Spinal cord (tissue), 10 donors: ENCODE measurements around the gene CLEC16A. TPM values are rescaled to one million over a fixed set of nuclear protein-coding genes. Genes with fewer than 3 reads are reported as not detected.

Experiments used
- DNase-seq, 6 donors: peaks; one replicate each; pipeline versions ENCODE4 v3.0.0 to v3.0.0-alpha.2; 2013 to 2015; ENCODE audit warnings: low spot score in 6 of 6, low read depth in 4 of 6
- H3K27ac ChIP-seq: one replicate; pipeline ENCODE4 v1.5.1; 2013; ENCODE audit warnings: low read depth, low read length, control low read depth
- H3K27me3 ChIP-seq: one replicate; pipeline ENCODE4 v1.6.1; 2013; ENCODE audit warnings: low read length; ENCODE audit not compliant: control insufficient read depth, insufficient read depth
- H3K36me3 ChIP-seq: one replicate; pipeline ENCODE4 v1.6.1; 2013; ENCODE audit warnings: low read length; ENCODE audit not compliant: control insufficient read depth, insufficient read depth
- H3K4me1 ChIP-seq: one replicate; pipeline ENCODE4 v1.6.1; 2013; ENCODE audit warnings: low read length; ENCODE audit not compliant: control insufficient read depth, insufficient read depth
- H3K4me3 ChIP-seq: one replicate; pipeline ENCODE4 v1.5.1; 2013; ENCODE audit warnings: low read depth, low read length, control low read depth
- H3K9me3 ChIP-seq: one replicate; pipeline ENCODE4 v1.6.1; 2013; ENCODE audit warnings: low read length; ENCODE audit not compliant: control insufficient read depth, insufficient read depth
- WGBS: methylation state at CpG from one replicate; pipeline ENCODE4 v1.1.5; 2013; ENCODE audit warnings: missing lambda C conversion rate; ENCODE audit not compliant: insufficient coverage; 5-methylcytosine and 5-hydroxymethylcytosine counted together
- polyA plus RNA-seq, 2 donors: library from polyadenylated mRNA; unstranded; fragments of 120-200 nt; gene quantifications; one replicate each; pipeline ENCODE4 v1.2.1, GENCODE V29; 2013; ENCODE audit not compliant: insufficient read length in 2 of 2
- total RNA-seq, 2 donors: library from RNA; depleted of rRNA in 1 of 2; stranded (reverse); fragments of 120-200 nt in 1 of 2; fragments of >200 nt in 1 of 2; gene quantifications; one replicate each; pipeline versions ENCODE4 v1.2.3 to v1.2.4, GENCODE V29; 2013 to 2014
- donor health status: healthy.

The CLEC16A gene
- total and polyA plus RNA-seq, 4 donors, result 19.5 to 38.4 (median 25.1) TPM

DNA sequence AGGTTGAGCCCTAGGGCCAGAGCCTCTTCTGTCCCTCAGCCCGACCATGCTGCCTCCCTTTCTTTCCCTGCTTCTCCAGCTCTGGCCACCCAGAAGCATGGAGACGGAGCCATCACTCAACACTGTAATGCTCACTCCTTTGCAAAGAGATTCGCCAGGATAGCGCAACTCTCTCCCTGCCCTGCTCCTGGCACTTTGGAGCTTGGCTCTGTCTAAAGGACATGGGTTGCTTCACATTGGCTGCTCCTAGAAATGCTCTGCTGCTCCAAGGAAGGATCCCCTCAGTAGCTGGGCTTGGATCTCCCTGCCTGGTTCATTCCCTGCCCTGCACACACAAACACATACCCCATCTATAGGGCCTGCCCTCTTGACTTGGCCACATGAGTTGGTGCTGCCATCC lies 76.0 kb downstream of the CLEC16A start:
- DNase-seq, result no peak
- Histone ChIP-seq H3K36me3 (peaks cover 27% of the 10 kb centered on the region), H3K27me3 (no peaks in the 10 kb centered on the region), H3K4me1 (no peaks in the 10 kb centered on the region), H3K9me3 (no peaks in the 10 kb centered on the region), H3K4me3 (no peak overlapping the region), H3K27ac (no peak overlapping the region)
- 97% methylated on average over 3 of the region's 4 CpGs for WGBS

DNA sequence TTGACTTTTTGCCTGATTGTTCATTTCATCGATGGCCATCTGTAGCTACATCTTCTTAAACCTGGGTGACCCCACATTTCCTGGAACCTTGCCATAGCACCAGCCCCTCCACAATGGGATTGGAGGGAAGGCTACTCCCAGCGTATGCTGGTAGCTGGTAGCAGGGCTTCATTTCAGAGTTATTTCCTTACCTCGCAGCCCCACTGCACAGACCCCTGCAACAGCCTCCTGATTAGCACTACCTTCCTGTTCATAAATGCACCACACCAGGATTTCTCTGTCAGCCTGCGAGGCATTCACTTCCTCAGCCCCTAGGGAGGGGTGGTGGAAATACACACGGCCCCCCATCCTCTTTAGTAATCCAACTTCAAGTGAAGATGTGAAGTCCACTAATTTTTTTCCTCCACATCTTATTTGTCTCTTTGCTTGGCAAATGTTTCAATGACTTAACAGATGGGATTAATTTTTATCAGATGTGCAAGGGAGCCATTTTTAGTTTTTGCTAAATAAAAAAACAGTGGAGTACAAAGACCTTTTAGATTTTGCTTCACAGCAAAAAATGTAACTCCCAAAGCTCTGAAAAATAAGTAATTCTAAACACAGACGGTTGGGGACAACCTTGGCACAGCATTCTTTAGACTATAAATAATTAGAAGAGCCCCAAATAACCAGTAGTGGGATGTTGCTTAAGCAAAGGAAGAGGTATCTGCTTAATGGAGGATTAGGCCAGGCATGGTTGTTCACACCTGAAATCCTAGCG lies 76.6 kb downstream of the CLEC16A start:
- H3K36me3 ChIP-seq, result peaks cover 26% of the 10 kb centered on the region
- H3K4me1 ChIP-seq, result no peaks in the 10 kb centered on the region
- H3K4me3 ChIP-seq, result no peak overlapping the region
- H3K27ac ChIP-seq, result no peak overlapping the region
- DNase-seq, result peak in 1 of 6 donors; percentile 22
- H3K27me3 ChIP-seq, result no peaks in the 10 kb centered on the region
- 88% methylated on average over 2 of the region's 7 CpGs for WGBS
- no peaks in the 10 kb centered on the region for H3K9me3 ChIP-seq

DNA sequence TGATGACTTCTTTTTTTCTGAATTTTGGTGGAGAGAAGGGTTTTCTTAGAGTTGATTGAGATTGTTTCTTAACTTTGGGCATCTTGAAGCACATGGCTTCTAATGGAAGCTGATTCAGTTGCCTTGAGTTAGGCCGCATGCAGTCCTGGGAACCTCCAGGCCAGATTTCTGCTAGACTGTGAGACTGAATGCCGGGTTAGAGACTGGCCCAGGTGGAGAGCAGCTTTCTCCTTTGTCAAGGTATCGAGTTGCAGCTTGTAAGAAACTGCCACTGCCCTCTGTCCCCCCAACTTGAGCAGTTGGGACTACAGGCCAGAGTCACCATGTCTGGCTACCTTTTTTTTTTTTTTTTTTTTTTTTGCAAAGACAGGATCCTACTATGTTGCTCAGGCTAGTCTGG lies 77.6 kb downstream of the CLEC16A start:
- Histone ChIP-seq H3K4me3 (no peak overlapping the region), H3K27ac (no peak overlapping the region), H3K36me3 (peaks cover 26% of the 10 kb centered on the region), H3K9me3 (peaks cover 2% of the 10 kb centered on the region), H3K27me3 (no peaks in the 10 kb centered on the region), H3K4me1 (no peaks in the 10 kb centered on the region)
- DNase-seq, result no peak
- 80% methylated on average over 2 of the region's 3 CpGs for WGBS

DNA sequence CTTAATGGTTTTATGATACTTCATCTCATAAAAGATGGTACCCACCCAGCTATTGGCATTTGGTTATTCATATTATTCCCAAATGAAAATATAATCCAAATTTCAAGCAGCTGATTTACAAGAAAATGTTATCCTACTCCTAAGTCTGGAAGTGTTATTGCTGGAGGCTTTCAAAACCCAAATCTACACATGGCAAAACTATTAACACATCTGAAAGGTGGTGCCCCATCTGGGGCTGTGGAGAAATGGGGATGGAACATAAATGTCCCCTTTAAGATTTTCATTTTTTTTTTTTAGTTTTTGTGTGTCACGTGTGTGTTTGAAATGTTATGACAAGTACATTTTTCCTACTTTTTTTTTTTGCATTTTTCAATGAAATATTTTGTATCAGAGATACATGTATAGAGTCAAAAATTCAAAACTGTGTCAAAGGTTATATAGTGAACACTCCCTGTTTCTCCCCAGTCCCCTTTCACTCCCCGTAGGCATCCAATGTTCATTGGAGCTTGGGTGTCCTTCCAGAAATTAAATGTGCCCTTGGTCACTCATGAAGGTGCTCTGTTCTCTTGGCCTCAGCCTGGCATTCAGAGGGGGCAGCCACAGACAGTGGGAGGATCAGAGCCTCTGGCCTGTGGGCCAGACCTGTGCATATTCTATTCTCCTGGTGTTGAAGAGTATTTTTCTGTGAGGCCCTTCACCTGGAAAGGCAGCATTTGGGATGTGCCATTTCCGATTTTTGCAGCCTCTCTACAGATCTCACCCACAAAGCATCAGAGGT lies 79.1 kb downstream of the CLEC16A start:
- 100% methylated on average over 1 of the region's 3 CpGs for WGBS
- no peak for DNase-seq

DNA sequence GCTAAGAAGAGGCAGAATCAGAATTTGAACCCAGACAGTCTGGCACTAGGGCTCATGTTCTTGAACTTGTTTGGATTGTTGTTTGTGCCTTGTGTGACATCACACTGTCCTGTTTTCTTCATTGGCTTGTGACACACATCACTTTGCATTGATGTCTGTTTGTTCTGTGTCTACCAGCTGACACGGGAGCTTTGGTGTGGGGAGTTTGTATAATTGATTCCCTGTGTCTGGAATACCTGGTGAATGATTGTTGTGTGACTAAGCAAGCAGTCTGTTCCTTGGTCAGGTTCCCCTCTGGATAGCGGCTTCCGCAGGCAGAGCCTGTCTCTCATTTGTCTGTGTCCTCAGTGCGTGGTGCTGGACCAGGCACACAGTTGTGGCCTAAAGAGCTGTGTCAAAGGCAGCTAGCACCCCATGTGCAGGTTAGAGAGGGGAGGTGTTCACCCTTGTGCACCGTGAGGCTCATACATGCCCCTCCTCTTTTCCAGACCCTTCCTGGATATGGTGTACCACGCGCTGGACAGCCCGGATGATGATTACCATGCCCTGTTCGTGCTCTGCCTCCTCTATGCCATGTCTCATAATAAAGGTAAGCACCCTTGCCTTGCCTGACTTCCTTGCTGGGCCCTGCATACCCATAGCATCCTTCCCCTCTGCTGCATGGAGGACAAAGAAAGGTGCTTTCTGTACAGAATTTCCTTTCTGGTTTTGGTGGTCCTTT lies 80.1 kb downstream of the CLEC16A start:
- WGBS, result 90% methylated on average over 9 of the region's 9 CpGs

More for the DNA sequence above, 79.1 kb downstream of the CLEC16A start:
- Histone ChIP-seq H3K4me3 (no peak overlapping the region), H3K36me3 (peaks cover 26% of the 10 kb centered on the region), H3K4me1 (no peaks in the 10 kb centered on the region), H3K9me3 (peaks cover 2% of the 10 kb centered on the region), H3K27me3 (no peaks in the 10 kb centered on the region), H3K27ac (no peak overlapping the region)

DNA sequence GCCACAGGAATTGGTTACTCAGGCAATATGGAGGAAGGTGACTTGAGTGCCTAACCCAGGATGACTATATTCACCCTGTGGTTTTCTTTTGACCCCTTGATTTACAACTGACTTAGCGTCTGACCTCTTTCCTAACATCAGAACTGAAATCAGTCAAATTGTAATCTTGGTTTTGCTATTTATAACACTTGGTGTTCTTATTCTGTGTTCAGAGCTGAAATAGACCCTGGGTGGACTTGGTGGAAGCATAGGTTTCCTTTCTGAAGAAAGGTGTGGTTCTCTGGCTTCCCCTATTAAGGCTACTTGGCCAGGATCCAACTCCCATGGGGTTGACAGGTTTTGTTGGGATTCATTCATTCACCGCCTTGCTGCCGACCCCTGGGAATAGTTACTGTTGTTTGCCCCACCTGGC lies 80.8 kb downstream of the CLEC16A start:
- peaks cover 2% of the 10 kb centered on the region for H3K9me3 ChIP-seq
- H3K27ac ChIP-seq, result no peak overlapping the region
- no peak for DNase-seq
- no peaks in the 10 kb centered on the region for H3K4me1 ChIP-seq
- no peak overlapping the region for H3K4me3 ChIP-seq
- WGBS, result 100% methylated on average over 1 of the region's 3 CpGs
- no peaks in the 10 kb centered on the region for H3K27me3 ChIP-seq
- H3K36me3 ChIP-seq, result peaks cover 25% of the 10 kb centered on the region

More for the DNA sequence above, 80.1 kb downstream of the CLEC16A start:
- DNase-seq, result no peak
- no peak overlapping the region for H3K4me3 ChIP-seq
- H3K9me3 ChIP-seq, result peaks cover 2% of the 10 kb centered on the region
- H3K4me1 ChIP-seq, result no peaks in the 10 kb centered on the region
- no peak overlapping the region for H3K27ac ChIP-seq
- no peaks in the 10 kb centered on the region for H3K27me3 ChIP-seq
- peaks cover 26% of the 10 kb centered on the region for H3K36me3 ChIP-seq

DNA sequence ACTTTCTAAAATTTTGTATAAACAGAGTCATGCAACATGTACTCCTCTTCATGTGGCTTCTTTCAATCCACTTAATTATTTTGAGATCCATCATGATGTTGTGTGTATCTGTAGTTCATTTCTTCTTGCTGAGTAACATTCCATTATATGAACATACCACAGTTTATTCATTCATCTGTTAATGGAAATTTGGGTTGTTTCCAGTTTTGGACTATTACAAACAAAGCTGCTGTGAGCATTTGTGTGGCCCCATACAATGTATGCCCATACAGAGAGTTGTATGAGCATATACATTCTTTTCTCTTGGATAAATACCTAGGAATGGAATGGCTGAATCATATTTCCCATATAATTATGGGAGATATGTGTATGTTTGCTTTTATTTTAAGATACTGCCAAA lies 85.6 kb downstream of the CLEC16A start:
- no peak overlapping the region for H3K27ac ChIP-seq
- no peak overlapping the region for H3K4me3 ChIP-seq
- H3K36me3 ChIP-seq, result peaks cover 33% of the 10 kb centered on the region
- DNase-seq, result no peak
- H3K27me3 ChIP-seq, result no peaks in the 10 kb centered on the region
- H3K9me3 ChIP-seq, result peaks cover 2% of the 10 kb centered on the region
- H3K4me1 ChIP-seq, result peaks cover 4% of the 10 kb centered on the region

DNA sequence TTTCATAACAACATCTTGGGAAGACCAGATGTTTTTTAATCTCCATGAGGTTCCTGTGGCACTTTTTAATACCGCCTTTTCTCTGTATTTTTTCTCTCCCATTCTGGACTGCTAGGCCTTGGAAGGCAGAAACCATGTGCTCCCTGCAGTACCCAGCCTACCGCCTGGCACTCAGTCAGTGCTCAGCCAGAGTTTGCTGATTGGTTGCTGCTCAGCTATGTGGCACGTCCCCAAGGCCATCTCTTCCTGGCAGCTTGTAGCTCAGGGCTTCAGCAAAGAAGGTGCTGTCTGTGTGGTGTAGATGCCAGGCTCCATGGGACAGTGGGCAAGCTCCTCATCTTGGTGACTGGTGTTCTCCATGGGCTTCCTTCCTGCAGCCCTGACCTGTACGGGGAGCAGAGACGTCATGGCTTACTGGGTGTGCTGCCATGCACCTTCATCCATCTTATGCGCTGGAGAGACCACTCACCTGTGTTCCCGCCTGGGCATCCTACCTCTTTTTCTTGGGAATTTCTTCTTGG lies 86.7 kb downstream of the CLEC16A start:
- Histone ChIP-seq H3K27ac (no peak overlapping the region), H3K4me3 (no peak overlapping the region), H3K9me3 (peaks cover 2% of the 10 kb centered on the region), H3K27me3 (no peaks in the 10 kb centered on the region), H3K36me3 (peaks cover 27% of the 10 kb centered on the region), H3K4me1 (peaks cover 4% of the 10 kb centered on the region)
- no peak for DNase-seq
- 85% methylated on average over 5 of the region's 7 CpGs for WGBS

DNA sequence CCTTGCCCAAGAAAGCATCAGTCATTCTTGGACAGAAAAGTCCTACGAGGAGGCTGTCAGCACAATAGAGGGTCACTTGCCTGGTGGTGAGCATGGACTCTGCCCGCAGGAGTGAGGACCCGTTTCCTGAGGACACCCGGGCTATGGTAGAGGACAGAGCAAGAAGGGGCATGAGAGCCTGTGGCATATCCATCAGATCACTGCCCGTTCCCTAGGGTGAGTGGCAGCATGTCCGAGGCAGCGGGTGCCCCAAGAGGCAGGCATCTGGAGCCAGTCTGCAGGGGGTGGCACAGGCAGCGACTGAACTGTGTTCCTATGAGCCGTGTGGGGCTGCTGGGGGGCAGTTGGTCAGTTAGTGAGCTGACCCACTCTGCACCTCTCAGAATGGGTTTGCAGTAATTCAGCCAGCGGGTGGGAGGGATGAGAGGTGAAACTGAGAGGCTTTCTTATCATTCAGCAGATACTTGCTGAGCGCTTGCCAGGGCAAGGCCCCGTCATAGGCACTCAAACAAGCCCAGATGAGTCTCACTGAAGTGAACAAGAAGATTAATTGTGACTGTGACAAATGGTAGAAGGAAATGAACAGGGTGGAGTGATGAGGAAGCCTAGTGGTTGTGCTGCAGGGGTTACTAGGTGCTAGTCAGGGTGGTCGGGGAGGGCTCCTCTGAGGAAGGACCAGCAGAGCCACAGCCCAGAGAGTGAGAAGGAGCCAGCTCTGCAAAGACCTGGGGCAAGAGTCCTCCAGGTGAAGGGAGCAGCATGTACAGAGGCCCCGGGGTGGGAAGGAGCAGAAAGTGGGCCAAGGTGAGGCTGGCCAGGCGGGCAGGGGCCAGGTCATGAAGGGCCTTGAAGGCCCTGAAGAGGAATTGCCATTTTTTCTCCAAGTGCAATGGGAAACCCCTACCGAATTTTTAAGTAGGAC lies 87.9 kb downstream of the CLEC16A start:
- Histone ChIP-seq H3K4me3 (no peak overlapping the region), H3K4me1 (peaks cover 4% of the 10 kb centered on the region), H3K36me3 (peaks cover 34% of the 10 kb centered on the region), H3K9me3 (no peaks in the 10 kb centered on the region), H3K27ac (no peak overlapping the region), H3K27me3 (no peaks in the 10 kb centered on the region)
- WGBS, result 86% methylated on average over 15 of the region's 16 CpGs
- no peak for DNase-seq
